ENCODE measurements around the gene PDE8A. TPM values are rescaled to one million over a fixed set of nuclear protein-coding genes. Genes with fewer than 3 reads are reported as not detected.

PDE8A gene
- total RNA-seq, 2 donors from 2014 or later: 34.2 to 50.1 TPM

DNA sequence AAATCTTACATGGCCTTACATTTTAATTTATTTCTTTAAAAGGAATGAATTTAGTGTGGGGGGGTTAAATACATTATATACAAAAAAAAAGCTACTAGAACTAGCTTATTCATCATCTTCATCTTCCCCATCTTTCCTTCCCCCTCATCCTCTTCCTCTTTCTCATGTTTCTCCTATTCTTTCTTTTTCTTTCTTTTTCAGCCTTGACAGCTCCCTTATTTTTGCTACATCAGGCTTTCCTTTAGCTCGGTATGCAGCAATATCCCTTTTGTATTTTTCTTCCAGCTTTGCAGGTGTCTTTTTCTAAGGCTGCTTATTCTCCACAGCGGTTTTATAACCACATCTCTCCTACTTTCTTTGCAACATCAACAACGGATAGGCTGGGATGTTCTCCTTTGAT is 41.3 kb upstream of the PDE8A start:
- 74 to 76% methylated on average over 3 of the region's 3 CpGs for WGBS, 2 donors
- Histone ChIP-seq H3K4me1 (peaks cover 5% of the 10 kb centered on the region), H3K27me3 (no peaks in the 10 kb centered on the region), H3K9me3 (no peaks in the 10 kb centered on the region), H3K4me3 (no peak overlapping the region), H3K36me3 (replicated peaks in 1 of 2; ENCODE audit: insufficient read depth in 1 of 2, low read depth in 2 of 2) (no peaks in the 10 kb centered on the region), H3K27ac (no peak overlapping the region)
- intact Hi-C loops (cut with DNase I): no loop called here
- ATAC-seq: no peak
- DNase-seq: no peak
- TF ChIP-seq, protein P1, sequence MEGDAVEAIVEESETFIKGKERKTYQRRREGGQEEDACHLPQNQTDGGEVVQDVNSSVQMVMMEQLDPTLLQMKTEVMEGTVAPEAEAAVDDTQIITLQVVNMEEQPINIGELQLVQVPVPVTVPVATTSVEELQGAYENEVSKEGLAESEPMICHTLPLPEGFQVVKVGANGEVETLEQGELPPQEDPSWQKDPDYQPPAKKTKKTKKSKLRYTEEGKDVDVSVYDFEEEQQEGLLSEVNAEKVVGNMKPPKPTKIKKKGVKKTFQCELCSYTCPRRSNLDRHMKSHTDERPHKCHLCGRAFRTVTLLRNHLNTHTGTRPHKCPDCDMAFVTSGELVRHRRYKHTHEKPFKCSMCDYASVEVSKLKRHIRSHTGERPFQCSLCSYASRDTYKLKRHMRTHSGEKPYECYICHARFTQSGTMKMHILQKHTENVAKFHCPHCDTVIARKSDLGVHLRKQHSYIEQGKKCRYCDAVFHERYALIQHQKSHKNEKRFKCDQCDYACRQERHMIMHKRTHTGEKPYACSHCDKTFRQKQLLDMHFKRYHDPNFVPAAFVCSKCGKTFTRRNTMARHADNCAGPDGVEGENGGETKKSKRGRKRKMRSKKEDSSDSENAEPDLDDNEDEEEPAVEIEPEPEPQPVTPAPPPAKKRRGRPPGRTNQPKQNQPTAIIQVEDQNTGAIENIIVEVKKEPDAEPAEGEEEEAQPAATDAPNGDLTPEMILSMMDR (IDR thresholded peaks at IDR 0.05): no peak
- TF ChIP-seq POLR2A (IDR thresholded peaks at IDR 0.05): no peak

GRCh38 chr15:84942456-84942855 is 39.2 kb upstream of the PDE8A start:
- Histone ChIP-seq H3K36me3 (replicated peaks in 1 of 2; ENCODE audit: insufficient read depth in 1 of 2, low read depth in 2 of 2) (no peaks in the 10 kb centered on the region), H3K4me3 (no peak overlapping the region), H3K27me3 (no peaks in the 10 kb centered on the region), H3K27ac (no peak overlapping the region), H3K4me1 (peaks cover 14% of the 10 kb centered on the region), H3K9me3 (no peaks in the 10 kb centered on the region)
- TF ChIP-seq POLR2A (IDR thresholded peaks at IDR 0.05): no peak
- TF ChIP-seq, protein P1 (IDR thresholded peaks at IDR 0.05): no peak
- DNase-seq (peak in 1 of 4 donors; percentile 26), ATAC-seq (no peak)
- intact Hi-C loops (cut with DNase I): no loop called here
- WGBS, 2 donors: 94 to 100% methylated on average over 2 of the region's 2 CpGs

DNA sequence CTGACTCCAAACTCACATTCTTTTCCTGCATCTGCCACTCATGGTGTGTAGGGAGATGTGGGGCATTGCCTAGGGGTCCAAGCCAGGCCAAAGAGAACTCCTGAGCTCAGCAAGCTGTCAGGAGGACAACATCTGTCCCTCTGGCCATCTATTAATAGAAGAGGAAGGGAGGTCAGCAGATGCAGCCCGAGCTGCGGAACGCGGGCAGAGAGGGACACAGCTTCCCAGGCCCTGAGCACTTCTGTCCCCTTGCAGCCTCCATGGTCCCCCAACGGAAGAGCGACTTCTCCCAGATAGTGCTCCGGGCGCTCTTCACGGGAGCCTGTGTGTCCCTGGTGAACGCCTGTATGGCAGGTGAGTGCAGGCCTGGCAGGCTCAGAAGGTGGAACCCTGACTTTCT is 37.3 kb upstream of the PDE8A start:
- TF ChIP-seq POLR2A (IDR thresholded peaks at IDR 0.05): no peak
- TF ChIP-seq, protein P1 (IDR thresholded peaks at IDR 0.05): no peak
- intact Hi-C loops (cut with DNase I): no loop called here

GRCh38 chr15:84944861-84945260 is 36.8 kb upstream of the PDE8A start:
- H3K4me1 ChIP-seq: peaks cover 16% of the 10 kb centered on the region
- ATAC-seq (no peak), DNase-seq (no peak)
- H3K4me3 ChIP-seq: no peak overlapping the region
- no peaks in the 10 kb centered on the region for H3K36me3 ChIP-seq (replicated peaks in 1 of 2; ENCODE audit: insufficient read depth in 1 of 2, low read depth in 2 of 2)
- H3K27ac ChIP-seq: no peak overlapping the region
- H3K9me3 ChIP-seq: no peaks in the 10 kb centered on the region
- H3K27me3 ChIP-seq: no peaks in the 10 kb centered on the region
- intact Hi-C loops (cut with DNase I): no loop called here
- 93 to 96% methylated on average over 9 to 11 of the region's 11 CpGs for WGBS, 2 donors
- TF ChIP-seq POLR2A (IDR thresholded peaks at IDR 0.05): no peak
- TF ChIP-seq, protein P1 (IDR thresholded peaks at IDR 0.05): no peak

More for the DNA sequence above, 37.3 kb upstream of the PDE8A start:
- ATAC-seq: no peak
- 91 to 94% methylated on average over 5 to 10 of the region's 10 CpGs for WGBS, 2 donors
- Histone ChIP-seq H3K4me1 (peaks cover 16% of the 10 kb centered on the region), H3K9me3 (no peaks in the 10 kb centered on the region), H3K27me3 (no peaks in the 10 kb centered on the region), H3K36me3 (replicated peaks in 1 of 2; ENCODE audit: insufficient read depth in 1 of 2, low read depth in 2 of 2) (no peaks in the 10 kb centered on the region), H3K27ac (no peak overlapping the region), H3K4me3 (no peak overlapping the region)
- DNase-seq: no peak

- intact Hi-C loops (cut with DNase I): no loop called here
- TF ChIP-seq, protein P1 (IDR thresholded peaks at IDR 0.05): no peak
- TF ChIP-seq POLR2A (IDR thresholded peaks at IDR 0.05): no peak
- Histone ChIP-seq H3K4me3 (no peak overlapping the region), H3K36me3 (replicated peaks in 1 of 2; ENCODE audit: insufficient read depth in 1 of 2, low read depth in 2 of 2) (no peaks in the 10 kb centered on the region), H3K4me1 (peaks cover 16% of the 10 kb centered on the region), H3K27ac (peak overlapping the region in 1 of 4 donors; percentile 12), H3K9me3 (no peaks in the 10 kb centered on the region), H3K27me3 (no peaks in the 10 kb centered on the region)
- ATAC-seq: peak; percentile 26
- peak; percentile 33 to 67 (median 56) for DNase-seq
- 51 to 62% methylated on average over 5 of the region's 5 CpGs for WGBS, 2 donors
These were observed 34.7 kb upstream of the PDE8A start for GRCh38 chr15:84946772-84947489.
